ENCODE results near the gene TBC1D8B. TPM values are rescaled to one million over a fixed set of nuclear protein-coding genes. Genes with fewer than 3 reads are reported as not detected.
"Not testable (repeated sequence)": the region's sequence is repeated elsewhere in the genome, so short reads cannot be mapped to it uniquely, and the experiment has no call there.

TBC1D8B gene
- total RNA-seq (2014; rRNA removed; shearing (Covaris generic)): 0.94 and 1.9 TPM in 2 replicates
- 3.3 and 4.5 TPM in 2 replicates for polyA plus RNA-seq (2015; cell fraction: cytosol; rRNA removed)
- polyA plus RNA-seq (2015; cell fraction: nucleus; rRNA removed): 8.6 and 8.9 TPM in 2 replicates

DNA sequence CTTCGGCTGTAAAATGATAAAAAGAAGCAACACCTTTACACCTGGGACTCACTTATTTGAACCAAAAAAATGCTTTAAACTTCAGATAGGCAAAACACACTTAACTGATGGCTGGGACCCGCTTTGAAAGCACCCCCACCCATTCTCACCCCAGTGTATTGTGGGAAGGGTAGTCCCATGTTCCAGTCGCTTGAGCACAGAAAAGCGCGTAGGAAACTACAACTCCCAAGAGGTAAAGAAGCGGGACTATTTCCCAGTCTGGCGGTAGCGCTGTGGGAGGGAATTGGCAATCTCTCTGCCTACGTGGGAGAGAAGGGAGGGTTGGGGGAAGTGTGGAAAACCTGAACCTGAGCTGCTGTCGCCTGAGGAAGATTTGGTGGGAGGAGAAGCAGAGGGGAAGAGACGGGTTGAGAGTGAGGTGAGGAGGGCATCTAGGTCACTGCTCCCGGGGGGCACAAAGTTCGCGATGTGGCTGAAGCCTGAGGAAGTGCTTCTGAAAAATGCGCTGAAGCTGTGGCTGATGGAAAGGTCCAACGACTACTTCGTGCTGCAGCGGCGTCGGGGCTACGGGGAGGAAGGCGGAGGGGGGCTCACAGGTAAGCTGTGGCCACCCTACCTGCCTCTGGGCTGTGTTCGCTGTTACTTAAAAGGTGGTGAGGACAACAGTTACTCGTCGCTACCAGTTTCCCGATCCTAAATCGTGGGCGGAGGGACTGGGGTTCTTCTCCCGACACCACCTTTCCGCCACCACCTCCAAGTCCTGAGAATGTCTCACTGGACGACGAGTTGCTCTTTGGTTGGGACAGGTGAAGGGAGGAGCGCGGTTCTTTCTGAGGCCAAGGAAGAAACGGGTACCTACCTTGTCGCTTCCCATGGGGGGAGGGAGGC lies at the start of gene TBC1D8B:
TBC1D8B (plus strand) TSS at position 286 of the 888 bp plus-strand sequence; CDS start at position 467, 181 bp downstream.
- DNase-seq (ENCODE audit: low read depth): peak; percentile 85

DNA sequence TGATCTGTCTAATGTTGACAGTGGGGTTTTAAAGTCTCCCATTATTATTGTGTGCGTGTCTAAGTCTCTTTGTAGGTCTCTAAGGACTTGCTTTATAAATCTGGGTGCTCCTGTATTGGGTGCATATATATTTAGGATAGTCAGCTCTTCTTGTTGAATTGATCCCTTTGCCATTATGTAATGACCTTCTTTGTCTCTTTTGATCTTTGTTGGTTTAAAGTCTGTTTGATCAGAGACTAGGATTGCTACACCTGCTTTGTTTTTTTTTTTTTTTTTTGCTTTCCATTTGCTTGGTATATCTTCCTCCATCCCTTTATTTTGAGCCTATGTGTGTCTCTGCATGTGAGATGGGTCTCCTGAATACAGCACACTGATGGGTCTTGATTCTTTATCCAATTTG lies 33.2 kb upstream of the TBC1D8B start:
- not testable (repeated sequence) for DNase-seq (ENCODE audit: low read depth)

DNA sequence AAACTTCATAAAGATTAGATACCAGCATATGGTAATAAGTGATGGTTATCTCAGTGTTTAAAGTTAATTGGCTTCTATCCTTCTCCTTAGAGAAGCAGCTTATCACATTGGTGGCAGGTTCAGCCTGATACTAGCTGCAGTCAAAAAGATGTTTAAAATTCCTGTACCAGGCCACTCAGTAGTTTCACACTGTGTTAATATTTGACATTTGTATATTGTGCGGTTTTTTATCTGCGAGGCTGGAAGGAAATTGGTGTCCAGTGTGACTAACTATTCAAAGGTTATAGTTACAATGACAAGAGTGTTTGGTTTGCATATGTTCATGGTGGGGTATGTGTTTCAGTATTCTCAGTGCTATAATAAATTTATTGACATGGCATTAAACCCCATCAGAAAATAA lies 27.5 kb upstream of the TBC1D8B start:
- no peak for DNase-seq (ENCODE audit: low read depth)

DNA sequence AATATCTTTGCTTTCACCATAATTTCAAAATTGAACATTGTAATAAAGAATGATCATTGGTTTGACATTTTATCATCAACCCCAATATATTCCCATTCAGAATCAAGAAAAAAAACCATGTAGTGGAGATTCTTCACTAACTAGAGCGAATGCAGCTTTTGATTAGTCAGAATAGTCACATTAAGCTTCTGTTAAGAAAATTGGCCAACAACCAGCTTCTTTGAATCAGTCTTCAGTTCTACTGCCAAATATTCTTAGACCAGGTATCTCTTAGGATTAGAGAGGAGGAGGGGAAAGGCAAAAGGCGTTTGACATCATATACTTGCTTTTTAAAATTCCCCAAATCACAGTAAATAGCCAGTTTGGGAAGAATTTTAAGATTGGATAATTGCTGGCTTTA lies 22.2 kb upstream of the TBC1D8B start:
- DNase-seq (ENCODE audit: low read depth): no peak

DNA sequence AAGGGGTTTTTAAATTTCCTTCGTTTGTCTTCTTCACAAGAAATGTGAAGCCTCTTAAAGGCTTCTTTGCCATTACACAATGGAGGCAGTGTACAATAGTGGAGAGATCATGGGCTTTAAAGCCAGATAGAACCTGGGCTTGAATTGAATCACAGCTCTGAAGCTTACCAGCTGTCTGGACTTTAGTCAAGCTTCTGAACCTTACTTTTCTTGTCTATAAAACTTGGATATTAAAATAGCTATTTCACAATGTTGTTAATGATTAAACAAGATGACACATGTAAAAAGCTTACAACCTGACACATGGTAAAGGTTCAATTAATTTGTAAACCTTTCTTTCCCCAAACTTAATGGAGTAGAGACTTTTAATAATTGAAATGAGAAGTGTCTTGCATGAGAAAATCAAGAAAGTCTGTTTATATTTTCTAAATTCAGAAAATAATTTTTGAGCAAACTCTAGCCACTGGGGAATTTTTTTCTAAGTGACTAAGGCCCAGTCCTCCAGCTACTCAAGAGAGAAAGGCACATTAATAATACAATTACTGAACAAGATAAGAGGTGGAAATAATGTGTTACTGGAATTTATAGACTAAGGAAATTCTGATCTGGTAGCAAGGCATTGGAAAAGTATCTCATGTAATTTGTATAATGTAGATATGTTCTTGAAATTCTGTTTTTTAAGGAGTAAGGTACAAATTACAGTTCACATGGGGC lies 21.7 kb upstream of the TBC1D8B start:
- no peak for DNase-seq (ENCODE audit: low read depth)

DNA sequence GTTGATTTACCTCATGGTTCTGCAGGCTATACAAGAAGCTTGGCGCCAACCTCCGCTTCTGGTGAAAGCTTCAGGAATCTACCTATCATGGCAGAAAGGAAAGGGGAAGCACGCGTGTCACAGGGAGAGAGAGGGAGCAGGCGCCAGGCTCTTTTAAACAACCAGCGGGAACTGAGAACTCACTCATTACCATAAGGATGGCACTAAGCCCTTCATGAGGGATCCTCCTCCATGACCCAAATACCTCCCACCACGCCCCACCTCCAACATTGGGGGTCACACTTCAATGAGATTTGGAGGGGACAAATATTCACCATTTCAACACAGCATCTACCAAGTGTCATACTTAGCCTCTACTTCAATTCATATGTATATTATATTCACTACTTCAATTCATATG lies 18.8 kb upstream of the TBC1D8B start:
- no peak for DNase-seq (ENCODE audit: low read depth)

DNA sequence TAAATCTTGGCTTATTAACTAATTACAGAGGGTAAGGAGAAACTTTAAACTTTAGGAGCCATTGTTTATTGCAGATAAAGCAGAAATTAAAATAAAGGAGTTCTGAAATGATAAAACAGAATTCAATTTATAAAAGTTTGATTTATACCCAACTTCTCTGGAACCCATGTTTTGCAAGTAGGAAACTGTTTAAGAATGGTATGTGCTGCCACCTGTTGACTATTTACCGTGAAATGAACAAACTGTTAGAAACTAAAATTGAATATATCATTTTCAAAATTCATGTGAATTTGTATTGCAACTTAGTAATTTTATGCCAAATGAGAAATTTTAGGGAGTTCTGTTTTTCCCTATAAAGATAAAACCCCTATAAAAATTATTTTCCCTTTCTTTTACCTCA lies 11.0 kb upstream of the TBC1D8B start:
- DNase-seq (ENCODE audit: low read depth): no peak

DNA sequence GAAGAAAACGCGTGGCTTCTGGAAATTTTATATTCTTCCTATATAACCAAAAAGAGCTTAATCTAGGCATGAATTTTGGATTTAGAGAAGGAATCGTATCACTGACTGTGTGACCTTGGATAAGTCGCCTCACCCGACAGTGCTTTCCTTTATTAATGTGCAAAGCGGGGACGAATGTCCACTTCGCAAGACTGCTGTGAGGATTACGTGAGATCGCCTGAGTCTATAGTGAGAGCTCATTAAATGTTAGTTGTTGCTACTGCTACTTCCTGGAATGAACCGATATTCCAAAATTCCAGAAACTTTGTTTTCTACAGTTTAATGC lies 448 bp upstream of the TBC1D8B start:
- no peak for DNase-seq (ENCODE audit: low read depth)

DNA sequence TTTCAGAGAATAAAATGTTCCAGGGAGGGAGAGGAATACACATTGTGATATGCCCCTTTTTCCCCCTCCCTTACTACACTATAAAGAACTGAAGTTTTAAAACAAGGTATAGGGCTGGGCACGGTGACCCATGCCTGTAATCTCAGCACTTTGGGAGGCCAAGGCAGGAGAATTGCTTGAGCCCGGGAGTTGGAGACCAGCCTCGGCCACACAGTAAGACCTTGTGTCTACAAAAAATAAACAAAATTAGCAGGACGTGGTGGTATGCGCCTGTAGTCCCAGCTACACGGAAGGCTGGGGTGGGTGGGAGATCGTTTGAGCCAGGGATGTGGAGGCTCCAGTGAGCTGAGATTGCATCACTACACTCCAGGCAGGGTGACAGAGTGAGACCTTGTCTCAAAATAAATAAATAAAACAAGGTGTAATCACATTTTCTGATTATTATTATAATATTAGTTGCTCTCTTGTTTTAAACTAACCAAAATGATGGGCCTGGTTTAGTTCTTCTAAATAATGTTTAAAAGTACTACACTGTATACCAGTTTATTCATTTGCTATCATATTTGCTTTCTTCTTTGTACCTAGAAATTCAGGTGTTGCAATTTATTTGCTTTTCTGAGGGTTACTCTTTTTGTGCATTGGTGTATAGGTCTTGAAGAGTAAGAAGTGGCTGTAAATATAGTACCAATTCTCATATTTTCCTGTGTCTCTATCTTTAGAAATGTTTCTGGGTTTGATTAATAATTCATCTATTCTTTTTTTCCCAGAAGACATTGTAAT lies 8.8 kb downstream of the TBC1D8B start:
- no peak for DNase-seq (ENCODE audit: low read depth)

DNA sequence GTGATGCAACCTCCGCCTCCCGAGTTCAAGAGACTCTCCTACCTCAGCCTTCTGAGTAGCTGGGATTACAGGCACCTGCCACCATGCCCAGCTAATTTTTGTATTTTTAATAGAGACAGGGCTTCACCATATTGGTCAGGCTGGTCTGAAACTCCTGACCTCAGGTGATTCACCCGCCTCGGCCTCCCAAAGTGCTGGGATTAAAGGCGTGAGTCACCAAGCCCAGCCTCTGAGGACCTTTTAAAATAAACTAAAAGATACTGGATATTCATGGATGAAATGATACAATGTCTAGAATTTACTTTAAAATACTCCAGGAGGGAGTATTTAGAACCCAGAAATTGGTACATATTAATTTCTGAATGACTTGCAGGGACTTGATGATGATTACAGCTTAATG lies 10.5 kb downstream of the TBC1D8B start:
- DNase-seq (ENCODE audit: low read depth): peak; percentile 52

DNA sequence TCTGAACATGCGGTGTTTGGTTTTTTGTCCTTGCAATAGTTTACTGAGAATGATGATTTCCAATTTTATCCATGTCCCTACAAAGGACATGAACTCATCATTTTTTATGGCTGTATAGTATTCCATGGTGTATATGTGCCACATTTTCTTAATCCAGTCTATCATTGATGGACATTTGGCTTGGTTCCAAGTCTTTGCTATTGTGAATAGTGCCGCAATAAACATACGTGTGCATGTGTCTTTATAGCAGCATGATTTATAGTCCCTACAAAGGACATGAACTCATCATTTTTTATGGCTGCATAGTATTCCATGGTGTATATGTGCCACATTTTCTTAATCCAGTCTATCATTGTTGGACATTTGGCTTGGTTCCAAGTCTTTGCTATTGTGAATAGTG lies 11.6 kb downstream of the TBC1D8B start:
- DNase-seq (ENCODE audit: low read depth): not testable (repeated sequence)

DNA sequence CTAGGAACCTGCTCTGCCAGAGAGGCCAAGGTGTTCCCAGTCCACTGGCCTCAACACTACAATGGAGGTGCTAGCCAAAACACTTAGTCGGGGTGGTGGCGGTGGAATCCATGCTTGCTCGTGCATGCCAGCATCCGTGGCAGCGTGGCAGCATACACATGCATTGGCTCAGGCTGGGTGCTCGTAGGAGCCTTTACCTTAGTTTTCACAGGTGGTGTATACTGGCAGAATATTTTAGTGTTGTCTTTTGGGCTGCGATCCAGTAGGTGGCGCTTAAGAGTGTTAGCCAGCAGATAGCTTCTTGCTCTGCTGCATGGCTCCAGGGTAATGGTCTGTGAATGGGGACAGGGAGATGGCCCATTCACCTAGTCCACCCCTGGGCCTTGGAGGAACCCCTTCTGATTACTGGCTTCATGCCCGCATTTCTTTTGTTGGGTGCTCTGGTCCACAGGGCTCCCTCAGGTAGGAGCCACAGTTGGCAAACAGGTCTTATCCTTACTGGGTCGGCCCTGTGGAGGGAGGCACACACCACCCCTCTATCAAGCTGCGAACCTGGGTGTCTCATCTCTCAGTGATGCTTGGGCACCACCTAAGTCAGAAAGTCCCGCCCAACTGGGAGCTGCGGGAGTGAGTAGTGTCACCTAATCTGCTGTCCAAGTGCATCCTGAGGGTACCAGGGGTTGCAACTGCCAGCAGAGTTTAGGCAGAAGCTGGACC lies 60.7 kb downstream of the TBC1D8B start:
- DNase-seq (ENCODE audit: low read depth): peak; percentile 15

DNA sequence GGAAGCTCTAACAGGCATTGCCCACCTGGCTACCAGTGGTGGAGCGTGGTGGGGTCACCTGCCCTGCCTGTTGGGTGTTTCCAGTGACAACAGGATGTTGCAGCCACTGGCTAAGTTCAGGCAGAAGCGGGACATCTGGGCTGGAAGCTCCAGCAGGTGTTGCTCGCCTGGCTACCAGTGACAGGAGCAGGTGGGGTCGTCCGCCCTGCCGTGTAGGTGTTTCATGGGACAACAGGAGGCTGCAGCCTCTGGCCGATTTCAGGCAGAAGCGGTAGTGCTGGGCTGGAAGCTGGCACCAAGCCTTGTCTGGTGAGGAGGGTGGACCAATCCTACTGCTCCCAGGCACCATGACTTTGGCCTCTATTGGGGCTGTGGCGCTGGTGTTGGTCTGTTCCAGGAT lies 61.2 kb downstream of the TBC1D8B start:
- DNase-seq (ENCODE audit: low read depth): no peak

DNA sequence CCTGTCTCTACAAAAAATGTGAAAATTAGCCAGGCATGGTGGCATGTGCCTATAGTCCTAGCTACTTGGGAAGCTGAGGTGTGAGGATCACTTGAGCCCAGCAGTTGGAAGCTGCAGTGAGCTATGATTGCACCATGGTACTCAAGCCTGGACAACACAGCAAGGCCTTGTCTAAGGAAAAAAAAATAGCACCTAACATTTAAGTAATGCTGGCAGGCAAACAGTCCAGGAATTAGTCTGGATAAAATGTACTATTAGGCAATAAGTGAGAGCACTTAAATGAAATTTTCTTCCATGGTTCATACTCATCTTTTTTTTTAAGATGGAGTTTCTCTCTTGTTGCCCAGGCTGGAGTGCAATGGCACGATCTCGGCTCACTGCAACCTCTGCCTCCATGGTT lies 70.3 kb downstream of the TBC1D8B start:
- DNase-seq (ENCODE audit: low read depth): not testable (repeated sequence)

DNA sequence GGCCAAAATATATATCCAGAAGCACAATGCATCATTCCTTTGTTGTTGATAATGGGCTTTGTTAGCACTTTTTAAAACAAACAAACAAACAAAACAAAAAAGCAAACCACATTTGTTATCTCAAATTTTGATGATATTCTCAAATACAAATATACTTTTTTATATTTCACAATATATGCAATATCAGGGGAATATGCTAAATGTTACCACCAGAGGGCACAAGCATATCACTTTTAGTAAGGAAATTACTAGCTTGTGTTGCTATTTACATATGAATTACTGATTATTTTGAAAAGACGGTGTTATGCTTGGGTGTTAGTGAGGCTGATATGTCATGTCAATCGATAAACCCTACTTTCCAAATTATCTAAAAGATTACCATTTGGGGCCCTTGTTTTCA lies 71.6 kb downstream of the TBC1D8B start:
- DNase-seq (ENCODE audit: low read depth): no peak

DNA sequence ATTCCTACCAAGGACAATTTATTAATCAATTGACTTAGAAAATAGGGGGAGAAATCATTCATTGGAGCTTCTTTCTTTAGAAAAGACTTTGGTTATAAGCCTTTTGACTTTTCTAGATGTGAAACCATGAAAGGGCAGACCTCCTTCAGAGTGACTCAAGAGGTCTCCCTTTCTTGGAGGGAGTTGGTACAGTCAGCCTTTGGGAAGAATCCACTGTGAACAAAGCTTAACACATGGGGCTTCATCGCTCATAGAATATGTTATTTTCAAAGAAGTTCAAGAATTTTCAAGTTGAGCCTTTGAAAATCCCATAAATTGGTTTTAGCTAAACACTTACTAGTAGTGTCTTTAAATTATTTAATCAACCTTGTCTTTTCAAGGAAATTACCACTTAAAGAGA lies 72.7 kb downstream of the TBC1D8B start:
- no peak for DNase-seq (ENCODE audit: low read depth)

DNA sequence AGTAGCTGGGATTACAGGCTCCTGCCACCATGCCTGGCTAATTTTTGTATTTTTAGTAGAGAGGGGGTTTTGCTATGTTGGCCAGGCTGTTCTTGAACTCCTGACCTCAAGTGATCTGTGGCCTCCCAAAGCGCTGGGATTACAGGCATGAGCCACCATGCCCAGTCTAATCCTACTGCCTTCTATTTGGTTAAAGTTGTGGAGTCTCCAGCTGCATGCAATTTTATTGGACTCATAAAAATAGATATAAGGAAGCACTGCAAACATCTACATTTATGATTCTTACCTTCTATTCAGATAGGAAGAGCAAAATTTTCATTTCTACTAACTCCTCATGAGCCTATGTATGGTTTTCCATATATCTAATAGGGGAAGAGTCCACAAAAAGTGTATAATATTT lies 87.0 kb downstream of the TBC1D8B start:
- DNase-seq (ENCODE audit: low read depth): no peak

DNA sequence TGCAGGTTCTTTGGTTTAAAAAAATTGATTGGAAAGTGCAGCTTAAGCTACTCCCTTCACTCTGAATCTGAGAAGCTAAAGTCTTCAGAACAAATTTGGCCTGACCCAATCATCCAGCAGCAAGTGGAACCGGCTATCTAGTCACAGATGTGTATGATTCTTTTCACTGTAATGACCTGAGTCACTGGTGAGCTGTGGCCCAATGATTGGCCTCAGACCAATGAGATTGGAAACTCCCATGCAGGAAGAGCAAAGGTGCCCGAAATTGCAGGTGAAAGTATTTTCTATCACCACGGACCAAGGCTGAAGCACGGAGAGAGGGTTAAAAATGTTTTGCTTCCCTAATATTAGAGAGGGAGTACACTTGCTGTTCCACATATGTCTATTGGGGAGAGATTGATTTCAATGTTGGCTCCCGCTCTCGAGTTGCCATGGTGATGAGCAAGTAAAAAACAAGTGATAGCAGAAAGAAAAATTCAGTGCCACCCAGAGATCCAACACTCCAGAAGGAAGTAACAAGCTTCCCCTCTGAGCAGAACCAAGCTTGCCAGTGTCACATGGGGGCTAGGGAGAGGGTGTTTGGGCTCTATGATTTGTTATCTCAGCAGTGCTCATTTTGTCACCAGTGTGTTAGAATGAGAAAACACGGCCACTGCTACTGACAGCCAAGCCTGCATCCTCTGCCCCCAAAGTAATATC lies 89.4 kb downstream of the TBC1D8B start:
- no peak for DNase-seq (ENCODE audit: low read depth)

DNA sequence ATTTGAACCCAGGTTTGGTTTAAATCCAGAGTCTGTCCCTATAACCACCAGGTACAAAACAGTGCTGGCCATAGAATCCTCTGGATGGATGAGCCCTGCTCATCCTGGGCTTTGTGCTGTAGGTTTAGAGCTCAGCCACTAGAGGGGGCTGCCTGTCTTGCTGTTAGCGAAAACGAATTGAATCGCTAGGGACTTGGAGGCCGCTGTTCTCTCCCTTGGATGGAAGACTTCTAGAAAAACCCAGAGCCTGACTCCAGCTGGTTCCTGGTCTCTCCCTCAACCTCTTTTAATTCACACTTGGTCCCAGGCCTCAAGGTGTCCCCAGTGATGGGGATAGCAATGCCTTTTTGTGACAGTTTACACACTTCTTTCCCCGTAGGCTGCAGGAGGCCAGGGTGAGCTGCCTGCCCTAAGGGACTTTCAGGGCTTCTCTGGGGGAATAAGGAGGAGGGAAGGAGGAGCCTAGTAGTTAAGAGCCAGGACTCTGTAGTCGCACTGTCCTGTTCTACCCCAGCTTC lies 92.0 kb downstream of the TBC1D8B start:
- DNase-seq (ENCODE audit: low read depth): peak; percentile 71

DNA sequence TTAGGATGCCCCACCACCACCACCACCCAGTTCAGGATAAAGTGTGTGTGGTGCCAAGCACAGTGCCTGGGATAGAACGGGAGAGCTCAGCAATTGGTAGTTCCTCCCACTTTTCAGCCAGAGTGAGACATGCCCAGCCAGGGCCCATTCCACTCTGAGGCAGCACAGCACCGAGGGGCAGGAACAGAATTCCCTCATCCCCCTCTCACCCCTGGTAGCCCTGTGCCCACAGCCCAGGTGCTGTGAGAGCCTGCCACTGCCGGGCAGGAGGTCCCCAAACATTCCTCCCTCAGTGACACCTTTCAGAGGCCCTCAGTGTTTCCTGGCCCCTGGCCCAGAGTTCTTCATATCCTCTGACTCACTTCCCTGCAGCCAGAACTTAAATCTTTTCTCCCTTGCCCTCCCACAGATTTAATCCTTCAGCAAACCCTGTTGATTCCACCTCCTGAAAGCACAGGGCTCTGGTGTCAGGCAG lies 92.5 kb downstream of the TBC1D8B start:
- peak; percentile 90 for DNase-seq (ENCODE audit: low read depth)

Data from HT1080 (cell line).